Neural cell (in vitro differentiated cells): Measurements from ENCODE around the gene SUPT3H. TPM values are rescaled to one million over a fixed set of nuclear protein-coding genes. Genes with fewer than 3 reads are reported as not detected.
"Not testable (repeated sequence)": the region's sequence is repeated elsewhere in the genome, so short reads cannot be mapped to it uniquely, and the experiment has no call there.

Experiments used
- H2AFZ ChIP-seq: fragments of 200-600, 300-800 bp; sonication (generic), shearing (Covaris generic); 2 replicates; pipeline ENCODE4 v1.6.0; 2014; ENCODE audit warnings: low read depth, mild to moderate bottlenecking, antibody characterized with exemption, low read length, moderate library complexity
- H3F3A ChIP-seq: fragments of 200-600 bp; shearing (Covaris generic); 2 replicates; pipeline ENCODE4 v1.6.1; 2016; ENCODE audit warnings: mild to moderate bottlenecking, moderate library complexity, mixed read lengths, antibody characterized with exemption, low read length; ENCODE audit not compliant: insufficient read depth, poor library complexity, severe bottlenecking
- H3K27ac ChIP-seq: fragments of 200-600, 300-800 bp; sonication (generic), shearing (Covaris generic); 2 replicates; pipeline ENCODE4 v1.5.1; 2014; ENCODE audit warnings: mild to moderate bottlenecking, low read length, moderate library complexity
- H3K27me3 ChIP-seq: fragments of 300-800, 200-600 bp; sonication (generic), shearing (Covaris generic); 2 replicates; pipeline ENCODE4 v1.6.0; 2014; ENCODE audit warnings: mild to moderate bottlenecking, low read depth, low read length, moderate library complexity; ENCODE audit not compliant: insufficient read depth
- H3K36me3 ChIP-seq: fragments of 300-800, 200-600 bp; sonication (generic), shearing (Covaris generic); 2 replicates; pipeline ENCODE4 v1.5.1; 2014; ENCODE audit warnings: mild to moderate bottlenecking, antibody characterized with exemption, low read length, moderate library complexity; ENCODE audit not compliant: insufficient read depth
- H3K4me2 ChIP-seq: fragments of 300-800, 200-600 bp; sonication (generic), shearing (Covaris generic); 2 replicates; pipeline ENCODE4 v1.6.0; 2014; ENCODE audit warnings: mild to moderate bottlenecking, low read length
- H3K4me3 ChIP-seq: fragments of 300-800, 200-600 bp; sonication (generic), shearing (Covaris generic); 2 replicates; pipeline ENCODE4 v1.5.1; 2014; ENCODE audit warnings: mild to moderate bottlenecking, low read length, moderate library complexity
- H3K79me2 ChIP-seq: fragments of 200-600 bp; shearing (Covaris generic); replicated peaks from 2 replicates; pipeline ENCODE4 v1.6.0; 2014; ENCODE audit warnings: mild to moderate bottlenecking, low read length, moderate library complexity; ENCODE audit not compliant: insufficient read depth
- H3K9ac ChIP-seq: fragments of 300-800, 200-600 bp; sonication (generic), shearing (Covaris generic); 2 replicates; pipeline ENCODE4 v1.6.1; 2016; ENCODE audit warnings: mild to moderate bottlenecking, low read length, mixed read lengths
- H3K9me2 ChIP-seq: fragments of 200-600 bp; shearing (Covaris generic); 2 replicates; pipeline ENCODE4 v1.6.1; 2016; ENCODE audit warnings: mild to moderate bottlenecking, low read length, mixed read lengths; ENCODE audit not compliant: insufficient read depth
- H3K9me3 ChIP-seq: fragments of 200-600, 300-800 bp; sonication (generic), shearing (Covaris generic); 2 replicates; pipeline ENCODE4 v1.6.1; 2016; ENCODE audit warnings: mild to moderate bottlenecking, mixed run types, low read length, moderate library complexity, mixed read lengths
- H4K20me1 ChIP-seq: fragments of 200-600 bp; shearing (Covaris generic); 2 replicates; pipeline ENCODE4 v1.6.1; 2016; ENCODE audit warnings: mild to moderate bottlenecking, mixed run types; ENCODE audit not compliant: insufficient read depth
- EP300 ChIP-seq: fragments of 450-650 bp; conservative IDR thresholded peaks from 2 replicates; pipeline ENCODE4 v1.6.1; 2014; ENCODE audit warnings: antibody characterized with exemption, mild to moderate bottlenecking, moderate library complexity; ENCODE audit not compliant: poor library complexity, severe bottlenecking
- EZH2 ChIP-seq: fragments of 200-600, 300-800 bp; shearing (Covaris generic), sonication (generic); IDR thresholded peaks from 2 replicates; pipeline ENCODE4 v1.6.1; 2014; ENCODE audit warnings: antibody characterized with exemption, low read length, borderline replicate concordance, mild to moderate bottlenecking; ENCODE audit not compliant: insufficient read depth, poor library complexity, severe bottlenecking
- MXI1 ChIP-seq: fragments of 450-650 bp; conservative IDR thresholded peaks from 2 replicates; pipeline ENCODE4 v1.6.1; 2014; ENCODE audit warnings: antibody characterized with exemption, mild to moderate bottlenecking; ENCODE audit not compliant: poor library complexity, severe bottlenecking
- POLR2AphosphoS5 ChIP-seq: IDR thresholded peaks from 2 replicates; pipeline ENCODE4 v1.6.1; 2012
- RAD21 ChIP-seq: fragments of 450-650 bp; conservative IDR thresholded peaks from 2 replicates; pipeline ENCODE4 v1.6.1; 2014; ENCODE audit warnings: antibody characterized with exemption, mild to moderate bottlenecking, moderate library complexity
- SMC3 ChIP-seq: fragments of 450-650 bp; conservative IDR thresholded peaks from 2 replicates; pipeline ENCODE4 v1.6.1; 2014; ENCODE audit warnings: antibody characterized with exemption, mild to moderate bottlenecking, moderate library complexity; ENCODE audit not compliant: poor library complexity
- TAF1 ChIP-seq: IDR thresholded peaks from 2 replicates; pipeline ENCODE4 v1.6.1; 2012; ENCODE audit warnings: low read depth
- polyA plus RNA-seq: library from polyadenylated mRNA; depleted of rRNA; stranded (reverse); fragments of >200 nt; gene quantifications from 2 replicates; pipeline ENCODE4 v1.2.3, GENCODE V29; 2014
- TF ChIP-seq, protein P1 (sequence below): IDR thresholded peaks from 2 replicates; pipeline ENCODE4 v1.6.1; 2012; ENCODE audit warnings: borderline replicate concordance
- TF ChIP-seq, protein P2 (sequence below): fragments of 450-650 bp; IDR thresholded peaks from 2 replicates; pipeline ENCODE4 v1.5.1; 2014; ENCODE audit warnings: antibody characterized with exemption, mild to moderate bottlenecking, moderate library complexity; ENCODE audit not compliant: poor library complexity, severe bottlenecking

The SUPT3H gene
- polyA plus RNA-seq, 1 donor from 2014 or later: 6.8 TPM

DNA sequence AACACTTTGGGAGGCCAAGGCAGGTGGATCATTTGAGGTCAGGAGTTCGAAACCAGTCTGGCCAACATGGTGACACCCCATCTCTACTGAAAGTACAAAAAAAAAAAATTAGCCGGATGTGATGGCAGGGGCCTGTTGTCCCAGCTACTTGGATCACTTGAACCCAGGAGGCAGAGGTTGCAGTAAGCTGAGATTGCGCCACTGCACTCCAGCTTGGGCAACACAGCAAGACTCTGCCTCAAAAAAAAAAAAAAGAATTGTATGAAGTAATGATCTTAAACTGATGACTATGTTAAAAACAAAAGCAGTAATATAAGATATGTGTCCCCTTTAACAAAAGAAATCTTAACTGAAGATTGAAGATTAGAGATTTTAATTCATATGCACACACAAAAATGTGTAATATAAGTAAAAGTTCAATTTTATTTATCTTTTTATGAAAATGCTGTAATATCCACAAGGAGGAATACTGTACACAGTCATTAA, 78.6 kb downstream of the SUPT3H start:
- Histone ChIP-seq H3K4me3 (no peak overlapping the region), H3F3A (no peaks in the 10 kb centered on the region), H3K4me2 (no peak overlapping the region), H3K9ac (no peak overlapping the region), H2AFZ (no peak overlapping the region), H3K27me3 (no peaks in the 10 kb centered on the region), H3K36me3 (no peaks in the 10 kb centered on the region), H3K79me2 (no peaks in the 10 kb centered on the region), H3K9me2 (no peaks in the 10 kb centered on the region), H3K27ac (no peak overlapping the region), H4K20me1 (no peaks in the 10 kb centered on the region), H3K9me3 (no peaks in the 10 kb centered on the region)
- TF ChIP-seq TAF1 (no peak), POLR2AphosphoS5 (no peak), MXI1 (no peak), SMC3 (no peak), RAD21 (no peak), EZH2 (no peak), EP300 (no peak)
- TF ChIP-seq, protein P1, sequence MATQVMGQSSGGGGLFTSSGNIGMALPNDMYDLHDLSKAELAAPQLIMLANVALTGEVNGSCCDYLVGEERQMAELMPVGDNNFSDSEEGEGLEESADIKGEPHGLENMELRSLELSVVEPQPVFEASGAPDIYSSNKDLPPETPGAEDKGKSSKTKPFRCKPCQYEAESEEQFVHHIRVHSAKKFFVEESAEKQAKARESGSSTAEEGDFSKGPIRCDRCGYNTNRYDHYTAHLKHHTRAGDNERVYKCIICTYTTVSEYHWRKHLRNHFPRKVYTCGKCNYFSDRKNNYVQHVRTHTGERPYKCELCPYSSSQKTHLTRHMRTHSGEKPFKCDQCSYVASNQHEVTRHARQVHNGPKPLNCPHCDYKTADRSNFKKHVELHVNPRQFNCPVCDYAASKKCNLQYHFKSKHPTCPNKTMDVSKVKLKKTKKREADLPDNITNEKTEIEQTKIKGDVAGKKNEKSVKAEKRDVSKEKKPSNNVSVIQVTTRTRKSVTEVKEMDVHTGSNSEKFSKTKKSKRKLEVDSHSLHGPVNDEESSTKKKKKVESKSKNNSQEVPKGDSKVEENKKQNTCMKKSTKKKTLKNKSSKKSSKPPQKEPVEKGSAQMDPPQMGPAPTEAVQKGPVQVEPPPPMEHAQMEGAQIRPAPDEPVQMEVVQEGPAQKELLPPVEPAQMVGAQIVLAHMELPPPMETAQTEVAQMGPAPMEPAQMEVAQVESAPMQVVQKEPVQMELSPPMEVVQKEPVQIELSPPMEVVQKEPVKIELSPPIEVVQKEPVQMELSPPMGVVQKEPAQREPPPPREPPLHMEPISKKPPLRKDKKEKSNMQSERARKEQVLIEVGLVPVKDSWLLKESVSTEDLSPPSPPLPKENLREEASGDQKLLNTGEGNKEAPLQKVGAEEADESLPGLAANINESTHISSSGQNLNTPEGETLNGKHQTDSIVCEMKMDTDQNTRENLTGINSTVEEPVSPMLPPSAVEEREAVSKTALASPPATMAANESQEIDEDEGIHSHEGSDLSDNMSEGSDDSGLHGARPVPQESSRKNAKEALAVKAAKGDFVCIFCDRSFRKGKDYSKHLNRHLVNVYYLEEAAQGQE: no peak
- TF ChIP-seq, protein P2, sequence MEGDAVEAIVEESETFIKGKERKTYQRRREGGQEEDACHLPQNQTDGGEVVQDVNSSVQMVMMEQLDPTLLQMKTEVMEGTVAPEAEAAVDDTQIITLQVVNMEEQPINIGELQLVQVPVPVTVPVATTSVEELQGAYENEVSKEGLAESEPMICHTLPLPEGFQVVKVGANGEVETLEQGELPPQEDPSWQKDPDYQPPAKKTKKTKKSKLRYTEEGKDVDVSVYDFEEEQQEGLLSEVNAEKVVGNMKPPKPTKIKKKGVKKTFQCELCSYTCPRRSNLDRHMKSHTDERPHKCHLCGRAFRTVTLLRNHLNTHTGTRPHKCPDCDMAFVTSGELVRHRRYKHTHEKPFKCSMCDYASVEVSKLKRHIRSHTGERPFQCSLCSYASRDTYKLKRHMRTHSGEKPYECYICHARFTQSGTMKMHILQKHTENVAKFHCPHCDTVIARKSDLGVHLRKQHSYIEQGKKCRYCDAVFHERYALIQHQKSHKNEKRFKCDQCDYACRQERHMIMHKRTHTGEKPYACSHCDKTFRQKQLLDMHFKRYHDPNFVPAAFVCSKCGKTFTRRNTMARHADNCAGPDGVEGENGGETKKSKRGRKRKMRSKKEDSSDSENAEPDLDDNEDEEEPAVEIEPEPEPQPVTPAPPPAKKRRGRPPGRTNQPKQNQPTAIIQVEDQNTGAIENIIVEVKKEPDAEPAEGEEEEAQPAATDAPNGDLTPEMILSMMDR: no peak

DNA sequence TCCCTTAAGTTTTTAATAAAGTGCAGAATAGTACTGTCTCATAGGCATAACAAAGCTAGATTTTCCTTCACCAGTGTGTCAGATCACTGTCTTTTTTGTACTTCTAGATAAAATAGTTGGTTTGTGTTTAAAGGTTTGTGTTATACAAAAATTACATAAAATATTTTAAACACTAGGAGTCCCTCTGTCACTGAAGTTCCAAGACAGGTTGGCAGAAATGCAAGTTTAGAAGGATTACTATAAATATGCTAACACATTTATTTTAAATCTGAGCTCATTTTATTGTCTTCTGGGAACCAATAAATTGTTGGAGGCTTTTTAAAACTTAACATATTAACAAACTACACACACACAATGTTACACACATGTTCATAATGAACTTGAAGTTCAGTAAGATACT, 80.4 kb downstream of the SUPT3H start:
- Histone ChIP-seq H3K27ac (no peak overlapping the region), H3K79me2 (no peaks in the 10 kb centered on the region), H3K4me3 (no peak overlapping the region), H3K9me3 (no peaks in the 10 kb centered on the region), H3K9me2 (no peaks in the 10 kb centered on the region), H4K20me1 (no peaks in the 10 kb centered on the region), H2AFZ (no peak overlapping the region), H3K36me3 (no peaks in the 10 kb centered on the region), H3K9ac (no peak overlapping the region), H3K27me3 (no peaks in the 10 kb centered on the region), H3K4me2 (no peak overlapping the region), H3F3A (no peaks in the 10 kb centered on the region)
- TF ChIP-seq MXI1: no peak
- no peak for TF ChIP-seq EZH2

DNA sequence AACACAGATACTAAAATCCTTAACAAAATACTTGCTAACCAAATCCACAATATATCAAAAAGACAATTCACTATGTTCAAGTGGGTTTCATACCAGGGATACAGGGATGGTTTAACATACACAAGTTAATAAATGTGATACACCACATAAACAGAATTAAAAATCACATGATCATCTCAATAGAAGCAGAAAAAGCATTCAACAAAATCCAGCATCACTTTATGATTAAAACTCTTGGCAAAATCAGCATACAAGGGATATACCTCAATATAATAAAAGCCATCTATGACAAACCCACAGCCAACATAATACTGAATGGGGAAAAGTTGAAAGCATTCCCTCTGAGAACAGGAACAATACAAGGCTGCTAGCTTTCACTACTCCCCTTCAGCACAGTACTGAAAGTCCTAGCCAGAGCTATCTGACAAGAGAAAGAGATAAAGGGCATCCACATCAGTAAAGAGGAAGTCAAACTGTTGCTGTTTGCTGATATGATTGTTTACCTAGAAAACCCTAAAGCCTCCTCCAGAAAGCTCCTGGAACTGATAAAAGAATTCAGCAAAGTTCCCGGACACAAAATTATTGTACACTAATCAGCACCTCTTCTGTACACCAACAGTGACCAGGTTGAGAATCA, 83.6 kb downstream of the SUPT3H start:
- not testable (repeated sequence) for H3K4me3 ChIP-seq, H3K9me2 ChIP-seq, H3K4me2 ChIP-seq, H3K9ac ChIP-seq, H3K27me3 ChIP-seq, H2AFZ ChIP-seq, H3K79me2 ChIP-seq, H3F3A ChIP-seq, H3K9me3 ChIP-seq, H4K20me1 ChIP-seq, H3K36me3 ChIP-seq, H3K27ac ChIP-seq
